SK-N-MC (cell line): ENCODE results near the gene NLRC5.

Experiments
- EZH2 ChIP-seq: fragments of 200-600 bp; sonication (generic); IDR thresholded peaks from one replicate; pipeline ENCODE4 v1.6.1; 2017; ENCODE audit warnings: antibody characterized with exemption
- POLR2AphosphoS5 ChIP-seq: IDR thresholded peaks from 2 replicates; pipeline ENCODE4 v1.6.1; 2012; ENCODE audit warnings: mild to moderate bottlenecking, low read depth, low read length, borderline replicate concordance

GRCh38 chr16:56961386-56961785, 28.0 kb upstream of the NLRC5 start:
- TF ChIP-seq EZH2 (no peak), POLR2AphosphoS5 (no peak)
